NCI-H345 (cell line): ENCODE data around the gene ISCA1.

Source experiments
- DNase-seq: peaks from one replicate; lab custom pipeline; 2025; lab: John Stamatoyannopoulos, UW

Gene ISCA1

GRCh38 chr9:86222667-86223066 is 59.7 kb downstream of the ISCA1 start:
- no peak for DNase-seq

GRCh38 chr9:86219606-86220005 is 62.7 kb downstream of the ISCA1 start:
- no peak for DNase-seq

- no peak for DNase-seq
Observed at GRCh38 chr9:86217076-86217755, 65.1 kb downstream of the ISCA1 start.
